Pons (tissue), 1 donor: ENCODE measurements around the gene ADCK1.
"Not testable (repeated sequence)": the region's sequence is repeated elsewhere in the genome, so short reads cannot be mapped to it uniquely, and the experiment has no call there.

Experiments used
- DNase-seq: peaks from one replicate; pipeline ENCODE4 v3.0.0-alpha.2; 2016; ENCODE audit warnings: low spot score

ADCK1 gene

DNA sequence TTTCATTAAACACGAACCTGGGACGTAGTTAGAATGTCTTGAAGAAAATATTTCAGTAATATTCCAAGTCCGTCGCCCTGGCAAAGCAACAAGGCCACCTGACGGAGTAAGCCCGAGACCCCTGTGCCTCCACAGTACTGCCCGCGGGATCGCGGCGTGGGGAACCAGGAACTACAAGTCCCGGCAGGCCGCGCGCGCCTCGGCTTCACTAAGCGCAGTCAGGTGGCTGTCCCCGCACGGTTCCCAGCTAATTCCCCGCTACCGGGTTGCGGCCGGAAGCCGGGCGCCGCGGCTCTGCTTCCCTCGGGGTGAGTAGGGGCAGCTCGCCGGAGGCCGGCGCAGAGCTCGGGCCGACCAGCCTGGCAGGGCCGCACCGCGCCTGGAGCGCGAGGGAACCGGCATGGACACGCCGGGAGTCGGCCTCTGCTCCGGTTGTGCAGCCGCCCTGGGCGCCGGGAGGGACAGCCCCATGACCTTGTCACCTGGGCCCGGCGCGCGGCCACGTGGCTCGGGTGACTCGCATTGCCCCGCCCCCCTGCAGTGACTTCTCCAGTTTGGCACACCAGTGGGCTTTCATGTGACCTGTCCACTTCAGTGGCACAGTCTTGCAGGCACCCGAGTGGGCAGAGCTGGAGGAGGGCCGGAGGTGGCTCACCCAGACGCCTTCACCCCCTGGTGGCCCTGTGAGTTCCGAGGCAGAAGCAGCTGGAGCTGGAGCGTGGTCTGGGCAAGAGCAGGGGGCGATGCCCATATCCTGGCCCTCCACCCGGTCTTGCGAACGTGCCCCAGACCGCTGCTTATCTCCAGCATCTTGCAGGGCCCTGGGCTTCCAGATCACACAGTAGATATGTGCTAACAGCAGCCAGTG lies at the start of gene ADCK1:
Gene ADCK1, plus strand, starts transcription at position 247 of the 868 bp plus-strand sequence. CDS start 18,870 bp downstream, outside the sequence.
- peak; percentile 91 for DNase-seq

DNA sequence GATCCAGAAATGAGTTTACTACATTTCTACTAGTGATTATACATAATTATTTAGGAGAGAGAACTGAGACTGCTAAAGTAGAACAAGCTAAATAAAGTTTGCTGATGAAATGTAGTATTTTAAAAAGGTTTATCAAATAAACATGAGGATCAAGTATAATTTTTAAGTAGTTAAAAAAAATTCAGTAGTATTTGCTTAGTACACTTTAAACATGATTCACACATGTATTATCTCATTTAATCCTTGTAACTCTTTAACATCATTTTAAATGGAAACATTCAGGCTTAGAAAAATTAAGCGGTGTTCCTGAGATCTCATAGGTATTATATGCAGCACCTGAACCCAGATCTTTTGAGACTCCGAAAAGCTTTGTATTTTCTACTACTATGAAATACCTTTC lies 47.6 kb upstream of the ADCK1 start:
- DNase-seq, result no peak

DNA sequence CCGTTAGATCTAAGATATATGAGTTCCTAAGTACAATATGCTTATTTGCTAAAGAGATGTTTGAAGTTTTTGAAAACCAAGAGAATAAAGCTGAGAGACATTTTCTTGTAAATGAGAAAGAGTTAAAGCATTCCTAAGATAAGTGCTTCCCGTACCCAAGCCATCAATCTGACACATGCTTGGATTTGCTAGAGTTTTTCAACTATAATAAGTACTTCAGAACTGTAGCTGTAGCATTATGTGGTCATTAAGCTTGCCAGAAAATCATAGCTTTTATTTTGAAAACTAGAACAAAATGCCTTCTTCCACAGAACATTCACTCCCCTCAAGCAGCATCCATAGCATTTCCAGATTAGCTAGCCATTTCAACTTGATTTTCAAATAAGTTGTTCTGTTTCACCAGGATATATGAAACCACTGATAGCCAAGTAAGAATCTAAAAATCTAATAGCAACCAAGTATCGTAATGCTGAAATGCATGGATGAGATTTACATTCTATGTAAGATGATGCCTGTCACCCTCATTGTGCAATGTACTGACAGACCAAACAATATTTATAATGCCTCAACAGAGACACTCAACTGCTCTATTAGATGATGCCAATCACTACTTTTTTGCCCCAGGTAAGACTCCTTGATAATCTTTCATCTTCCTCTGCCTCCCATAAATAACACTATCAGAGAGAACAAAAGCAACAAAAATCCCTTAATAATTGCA lies 47.0 kb upstream of the ADCK1 start:
- no peak for DNase-seq

GRCh38 chr14:77760381-77761204 lies 39.3 kb upstream of the ADCK1 start, which contains the start of gene SNW1:
Gene SNW1, minus strand, starts transcription at chr14:77761156. Its CDS starts 29 bp downstream, at chr14:77761127.
- DNase-seq, result peak; percentile 98

- DNase-seq, result peak; percentile 59
These were observed 38.5 kb upstream of the ADCK1 start for GRCh38 chr14:77761205-77761931.

- no peak for DNase-seq
These were observed 36.6 kb upstream of the ADCK1 start for GRCh38 chr14:77763316-77763715.

GRCh38 chr14:77763978-77764377 lies 35.9 kb upstream of the ADCK1 start:
- DNase-seq, result no peak

GRCh38 chr14:77768442-77769069 lies 31.4 kb upstream of the ADCK1 start:
- DNase-seq, result not testable (repeated sequence)

DNA sequence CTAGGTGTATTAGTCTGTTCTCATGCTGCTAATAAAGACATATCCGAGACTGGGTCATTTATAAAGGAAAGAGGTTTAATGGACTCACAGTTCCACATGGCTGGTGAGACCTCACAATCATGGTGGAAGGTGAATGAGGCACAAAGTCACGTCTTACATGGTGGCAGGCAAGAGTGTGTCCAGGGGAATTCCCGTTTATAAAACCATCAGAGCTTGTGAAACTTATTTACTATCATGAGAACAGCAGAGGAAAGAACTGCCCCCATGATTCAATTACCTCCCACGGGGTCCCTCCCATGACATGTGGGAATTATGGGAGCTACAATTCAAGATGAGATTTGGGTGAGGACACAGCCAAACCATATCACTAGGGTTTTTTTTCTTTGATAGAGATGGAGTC lies 25.9 kb upstream of the ADCK1 start:
- not testable (repeated sequence) for DNase-seq

DNA sequence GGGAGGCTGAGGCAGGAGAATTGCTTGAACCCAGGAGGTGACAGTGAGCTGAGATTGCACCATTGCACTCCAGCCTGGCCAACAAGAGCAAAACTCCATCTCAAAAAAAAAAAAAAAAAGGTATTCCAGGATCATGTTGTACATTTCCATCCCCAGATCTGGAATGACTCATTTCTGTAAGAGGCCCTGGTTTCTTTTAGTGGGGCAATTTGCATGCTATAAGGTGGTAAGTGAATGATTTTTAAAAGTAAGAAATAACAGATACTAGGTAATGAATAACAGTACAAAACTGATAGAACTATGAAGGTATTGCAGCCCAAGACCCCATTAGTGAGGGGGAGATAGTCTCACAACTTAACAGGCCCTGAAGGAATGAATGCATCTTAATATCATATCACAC lies 17.7 kb upstream of the ADCK1 start:
- no peak for DNase-seq

DNA sequence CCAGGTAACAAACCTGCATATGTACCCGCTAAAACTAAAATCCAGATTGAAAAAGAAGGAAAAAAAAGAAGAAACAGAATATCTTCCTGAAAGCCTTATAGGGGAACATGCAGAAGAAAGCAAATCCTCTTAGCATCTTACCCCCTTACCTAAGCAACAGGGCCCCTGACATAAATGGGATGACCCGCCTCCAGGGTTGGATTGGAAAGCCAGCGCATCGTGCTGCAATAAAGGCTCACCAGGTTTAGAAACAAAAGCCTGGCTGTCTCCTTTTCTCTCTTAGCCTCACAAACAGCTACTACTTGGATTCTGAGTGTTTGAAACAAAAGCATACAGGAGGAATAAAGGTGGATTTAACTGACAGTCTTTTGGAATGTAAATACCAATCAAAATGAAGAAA lies 13.8 kb upstream of the ADCK1 start:
- DNase-seq, result no peak

GRCh38 chr14:77790566-77791224 lies 9.2 kb upstream of the ADCK1 start:
- no peak for DNase-seq

DNA sequence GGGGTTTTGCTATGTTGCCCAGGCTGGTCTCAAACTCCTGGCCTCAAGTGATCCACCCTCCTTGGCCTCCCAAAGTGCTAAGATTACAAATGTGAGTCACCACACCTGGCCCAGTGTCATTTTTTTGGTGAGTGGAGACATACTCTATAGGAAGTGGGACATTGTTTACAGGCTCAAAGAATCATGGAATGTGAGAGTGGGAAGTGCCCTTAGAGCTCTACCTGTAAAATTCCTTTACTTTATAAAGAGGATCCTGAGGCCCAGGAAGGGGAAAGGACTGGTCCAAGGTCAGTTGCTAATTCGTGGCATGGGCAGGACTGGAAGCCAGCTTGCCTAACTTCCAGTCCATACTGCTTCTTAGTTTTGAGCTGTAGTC lies 8.7 kb upstream of the ADCK1 start:
- DNase-seq, result no peak

DNA sequence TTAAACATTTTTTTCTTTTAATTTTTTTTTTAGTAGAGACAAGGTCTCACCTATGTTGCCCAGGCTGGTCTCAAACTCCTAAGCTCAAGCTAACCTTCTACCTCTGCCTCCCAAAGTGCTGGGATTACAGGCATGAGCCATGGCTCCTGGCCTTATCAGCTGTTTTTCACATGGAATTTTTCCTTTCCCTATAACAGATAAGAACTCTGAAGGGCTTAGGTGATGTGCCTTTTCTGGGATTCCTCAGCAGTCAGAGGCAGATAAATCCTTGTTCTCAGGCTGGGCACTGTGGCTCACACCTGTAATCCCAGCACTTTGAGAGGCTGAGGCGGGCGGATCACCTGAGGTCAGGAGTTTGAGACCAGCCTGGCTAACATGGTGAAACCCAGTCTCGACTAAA lies 6.7 kb upstream of the ADCK1 start:
- DNase-seq, result not testable (repeated sequence)

- no peak for DNase-seq
These were observed 5.6 kb upstream of the ADCK1 start for GRCh38 chr14:77794357-77794756.

- DNase-seq, result not testable (repeated sequence)
These were observed 453 bp upstream of the ADCK1 start for GRCh38 chr14:77799456-77799855.

DNA sequence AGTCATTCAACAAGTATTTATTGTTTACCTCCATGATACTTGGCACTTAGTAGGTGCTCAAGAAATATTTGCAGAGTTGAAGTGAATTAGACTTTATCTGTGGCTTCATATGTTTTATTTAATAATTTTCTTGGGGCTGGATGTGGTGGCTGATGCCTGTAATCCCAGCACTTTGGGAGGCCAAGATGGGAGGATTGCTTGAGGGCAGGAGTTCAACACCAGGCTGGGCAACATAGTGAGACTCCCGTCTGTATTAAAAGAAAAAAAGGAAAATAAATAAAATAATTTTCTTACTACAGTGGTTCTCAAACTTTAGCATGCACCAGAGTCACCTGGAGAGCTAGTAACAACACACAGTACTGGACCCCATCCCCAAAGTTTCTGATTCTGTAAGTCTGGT lies 905 bp downstream of the ADCK1 start:
- DNase-seq, result no peak

- no peak for DNase-seq
These were observed 4.7 kb downstream of the ADCK1 start for GRCh38 chr14:77804592-77804991.

DNA sequence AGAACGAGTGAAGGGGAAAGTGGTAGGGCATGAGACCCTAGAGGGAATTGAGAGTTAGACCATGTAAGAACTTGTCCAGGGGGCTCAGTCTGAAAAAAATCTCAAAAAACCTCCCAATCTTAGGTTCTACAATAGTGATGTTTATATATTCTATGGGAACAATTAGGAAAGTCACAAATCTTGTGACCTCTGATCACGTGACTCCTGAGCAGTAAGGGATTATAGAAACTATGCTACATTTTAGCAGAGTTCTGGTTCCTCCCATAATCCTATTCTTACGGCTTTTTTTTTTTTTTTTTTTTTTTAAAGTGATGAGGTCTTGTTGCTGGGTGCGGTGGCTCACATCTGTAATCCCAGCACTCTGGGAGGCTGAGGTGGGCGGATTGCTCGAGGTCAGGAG lies 5.8 kb downstream of the ADCK1 start:
- DNase-seq, result no peak

- DNase-seq, result no peak
These were observed 8.3 kb downstream of the ADCK1 start for GRCh38 chr14:77808250-77808649.

GRCh38 chr14:77809011-77809410 lies 9.1 kb downstream of the ADCK1 start:
- DNase-seq, result no peak
